K562 (cell line): ENCODE data around the gene SLC25A45. TPM values are rescaled to one million over a fixed set of nuclear protein-coding genes. Genes with fewer than 3 reads are reported as not detected.

ENCODE experiments used
- BRD9 ChIP-seq: fragments of 450-650 bp; IDR thresholded peaks from 2 replicates; pipeline ENCODE4 v1.6.1; 2018; ENCODE audit warnings: low read depth; ENCODE audit not compliant: partially characterized antibody
- CBFB ChIP-seq: sonication (generic); formaldehyde crosslinking; IDR thresholded peaks from 2 replicates; pipeline ENCODE4 v1.4.0; 2020; ENCODE audit warnings: mild to moderate bottlenecking, missing genetic modification reagents
- EHMT2 ChIP-seq: fragments of 450-650 bp; IDR thresholded peaks from 2 replicates; pipeline ENCODE4 v1.6.1; 2018; ENCODE audit warnings: antibody characterized with exemption
- ERF ChIP-seq: fragments of 450-650 bp; formaldehyde crosslinking; IDR thresholded peaks from 2 replicates; pipeline ENCODE4 v1.4.0; 2020; ENCODE audit warnings: mild to moderate bottlenecking, mixed read lengths
- ESRRA ChIP-seq: fragments of 450-650 bp; IDR thresholded peaks from 2 replicates; pipeline ENCODE4 v1.6.1; 2014; ENCODE audit warnings: low read depth, mild to moderate bottlenecking, moderate library complexity, borderline replicate concordance
- GABPA ChIP-seq: fragments of 200-800 bp; sonication (Bioruptor generic); conservative IDR thresholded peaks from 2 replicates; pipeline ENCODE4 v1.6.1; 2016; ENCODE audit warnings: low read depth, missing genetic modification characterization, missing compliant biosample characterization
- GTF2F1 ChIP-seq: IDR thresholded peaks from 2 replicates; pipeline ENCODE4 v1.6.1; 2011; ENCODE audit warnings: low read depth, low read length, improper control_type of control experiment
- HLTF ChIP-seq: fragments of 450-650 bp; IDR thresholded peaks from 2 replicates; pipeline ENCODE4 v1.6.1; 2016
- HMG20B ChIP-seq: fragments of 250-450 bp; sonication (Bioruptor Pico); IDR thresholded peaks from 2 replicates; pipeline ENCODE4 v1.5.0; 2021; ENCODE audit warnings: mild to moderate bottlenecking
- HNRNPK ChIP-seq: fragments of 200-400 bp; formaldehyde crosslinking; IDR thresholded peaks from one replicate; pipeline ENCODE4 v1.6.1; 2018; ENCODE audit warnings: mild to moderate bottlenecking, low read depth, low read length; ENCODE audit not compliant: poor library complexity, severe bottlenecking
- IFI16 ChIP-seq: fragments of 250-450 bp; sonication (Bioruptor Pico); IDR thresholded peaks from 2 replicates; pipeline ENCODE4 v2.1.2; 2022; ENCODE audit warnings: mild to moderate bottlenecking, inconsistent platforms
- KDM5B ChIP-seq: fragments of 200-600 bp; sonication (generic); IDR thresholded peaks from 2 replicates; pipeline ENCODE4 v1.6.1; 2012; ENCODE audit warnings: low read depth, mild to moderate bottlenecking, moderate library complexity, low read length, control low read depth, inconsistent platforms; ENCODE audit not compliant: insufficient replicate concordance
- LEF1 ChIP-seq: fragments of 450-650 bp; IDR thresholded peaks from 2 replicates; pipeline ENCODE4 v1.6.1; 2016; ENCODE audit warnings: mild to moderate bottlenecking
- MEF2D ChIP-seq: conservative IDR thresholded peaks from 2 replicates; pipeline ENCODE4 v1.6.1; 2016; ENCODE audit warnings: low read depth, missing genetic modification characterization, missing compliant biosample characterization
- NCOR1 ChIP-seq: fragments of 450-650 bp; IDR thresholded peaks from 2 replicates; pipeline ENCODE4 v1.6.1; 2016; ENCODE audit warnings: mild to moderate bottlenecking, moderate library complexity
- NFXL1 ChIP-seq: fragments of 450-650 bp; formaldehyde crosslinking; IDR thresholded peaks from 2 replicates; pipeline ENCODE4 v1.4.0; 2021; ENCODE audit warnings: mild to moderate bottlenecking
- NFYB ChIP-seq: IDR thresholded peaks from 2 replicates; pipeline ENCODE4 v1.6.1; 2011; ENCODE audit warnings: mild to moderate bottlenecking, moderate library complexity; ENCODE audit not compliant: insufficient read length; ENCODE audit errors: extremely low read depth
- PTTG1 ChIP-seq: fragments of 450-650 bp; IDR thresholded peaks from 2 replicates; pipeline ENCODE4 v1.6.1; 2016; ENCODE audit warnings: low read depth, mild to moderate bottlenecking, missing genetic modification characterization, missing compliant biosample characterization
- TARDBP ChIP-seq: fragments of 450-650 bp; IDR thresholded peaks from 2 replicates; pipeline ENCODE4 v1.6.1; 2016
- TCF7L2 ChIP-seq: fragments of 150-350 bp; IDR thresholded peaks from 2 replicates; pipeline ENCODE4 v1.6.1; 2016; ENCODE audit warnings: low read depth, mild to moderate bottlenecking, low read length, moderate library complexity
- ZNF408 ChIP-seq: fragments of 250-450 bp; sonication (Bioruptor Pico); IDR thresholded peaks from 2 replicates; pipeline ENCODE4 v1.4.0; 2020; ENCODE audit warnings: low read depth, mild to moderate bottlenecking, moderate library complexity
- ZNF699 ChIP-seq: fragments of 250-450 bp; sonication (Bioruptor Pico); IDR thresholded peaks from 2 replicates; pipeline ENCODE4 v1.8.0; 2021; ENCODE audit warnings: mild to moderate bottlenecking, moderate library complexity; ENCODE audit not compliant: insufficient replicate concordance
- ZNF717 ChIP-seq: fragments of 250-450 bp; sonication (Bioruptor Pico); IDR thresholded peaks from 2 replicates; pipeline ENCODE4 v1.5.0; 2021
- polyA plus RNA-seq, 8 experiments: library from polyadenylated mRNA; depleted of rRNA in 4 of 8; stranded (reverse) in 5 of 8; unstranded in 3 of 8; fragments of >200 nt; fragmentation: Nextera tagmentation in 2 of 8; fragmentation: Illumina TruSeq in 1 of 8; extraction: Ambion mirVana in 2 of 8; extraction: Trizol in 1 of 8; gene quantifications; 2 replicates each; pipeline versions ENCODE4 v1.2.1 to v1.2.3, GENCODE V29; 2011 to 2014; ENCODE audit warnings: inconsistent platforms in 1 of 8, missing spikeins in 1 of 8
- total RNA-seq, 7 experiments: library from RNA; depleted of rRNA in 6 of 7; stranded (reverse); fragments of >200 nt in 6 of 7; fragmentation: Illumina TruSeq in 2 of 7; extraction: Trizol in 2 of 7; gene quantifications; 2 replicates each; pipeline versions ENCODE4 v1.2.1 to v1.2.3, GENCODE V29; 2011 to 2021; ENCODE audit warnings: low replicate concordance in 1 of 7
- TF ChIP-seq, protein P1 (sequence below): fragments of 200-800 bp; sonication (Bioruptor generic); IDR thresholded peaks from 2 replicates; pipeline ENCODE4 v1.6.1; 2017; ENCODE audit warnings: missing genetic modification characterization, missing compliant biosample characterization
- TF ChIP-seq, protein P2 (sequence below), 3 experiments: IDR thresholded peaks in 2 of 3; conservative IDR thresholded peaks in 1 of 3; 2 replicates each; pipeline ENCODE4 v1.5.1; 2011 to 2012; ENCODE audit warnings: low read length in 3 of 3, mild to moderate bottlenecking in 3 of 3, control low read depth in 2 of 3, improper control_type of control experiment in 1 of 3, inconsistent platforms in 1 of 3, low read depth in 1 of 3, mixed read lengths in 1 of 3, moderate library complexity in 1 of 3; ENCODE audit not compliant: insufficient read depth in 2 of 3
- TF ChIP-seq, protein P3 (sequence below): sonication (generic); formaldehyde crosslinking; IDR thresholded peaks from 2 replicates; pipeline ENCODE4 v1.8.0; 2022; ENCODE audit warnings: mild to moderate bottlenecking, missing genetic modification reagents, borderline replicate concordance

SLC25A45 gene
- total and polyA plus RNA-seq, 9 of the 15 experiments (the other 6 are each of a cell fraction or from before 2014, with no cell fraction given): 0.15 to 2.3 (median 0.68) TPM

DNA sequence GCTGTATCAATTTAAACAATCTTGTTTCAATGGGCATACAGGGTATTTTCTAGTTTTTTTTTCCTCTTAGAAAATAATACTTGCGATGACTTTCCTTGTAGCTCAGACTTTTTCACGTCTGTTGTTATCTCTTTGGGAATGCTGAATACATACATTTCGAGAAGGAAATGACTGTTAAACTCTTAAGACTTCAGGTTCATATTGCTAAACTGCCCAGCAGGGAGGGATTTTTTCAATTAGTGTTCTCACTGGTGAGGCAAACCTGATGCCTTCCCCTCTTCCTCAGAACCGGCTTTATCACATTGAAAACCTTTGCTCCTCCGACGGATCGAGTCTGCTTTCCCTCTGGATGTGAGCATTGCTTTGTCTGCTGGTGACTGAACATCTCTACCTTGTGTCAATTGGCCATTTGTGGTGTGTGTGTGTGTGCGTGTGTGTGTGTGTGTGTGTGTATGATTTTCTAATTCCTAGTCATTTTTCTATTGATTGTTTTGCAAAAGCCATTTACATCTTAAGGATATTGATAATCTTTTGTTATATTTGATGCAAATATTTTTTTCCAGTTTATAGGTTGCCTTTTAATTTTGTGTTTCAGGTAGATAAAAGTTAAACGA lies 46.7 kb upstream of the SLC25A45 start (continued):
- no peak for TF ChIP-seq ZNF408
- TF ChIP-seq LEF1: no peak
- no peak for TF ChIP-seq ESRRA
- peak; percentile 32 for TF ChIP-seq KDM5B
- peak; percentile 92 for TF ChIP-seq HLTF
- no peak for TF ChIP-seq GTF2F1
- TF ChIP-seq, protein P1, sequence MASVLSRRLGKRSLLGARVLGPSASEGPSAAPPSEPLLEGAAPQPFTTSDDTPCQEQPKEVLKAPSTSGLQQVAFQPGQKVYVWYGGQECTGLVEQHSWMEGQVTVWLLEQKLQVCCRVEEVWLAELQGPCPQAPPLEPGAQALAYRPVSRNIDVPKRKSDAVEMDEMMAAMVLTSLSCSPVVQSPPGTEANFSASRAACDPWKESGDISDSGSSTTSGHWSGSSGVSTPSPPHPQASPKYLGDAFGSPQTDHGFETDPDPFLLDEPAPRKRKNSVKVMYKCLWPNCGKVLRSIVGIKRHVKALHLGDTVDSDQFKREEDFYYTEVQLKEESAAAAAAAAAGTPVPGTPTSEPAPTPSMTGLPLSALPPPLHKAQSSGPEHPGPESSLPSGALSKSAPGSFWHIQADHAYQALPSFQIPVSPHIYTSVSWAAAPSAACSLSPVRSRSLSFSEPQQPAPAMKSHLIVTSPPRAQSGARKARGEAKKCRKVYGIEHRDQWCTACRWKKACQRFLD (CRISPR knock-in tag): no peak
- TF ChIP-seq, protein P2, sequence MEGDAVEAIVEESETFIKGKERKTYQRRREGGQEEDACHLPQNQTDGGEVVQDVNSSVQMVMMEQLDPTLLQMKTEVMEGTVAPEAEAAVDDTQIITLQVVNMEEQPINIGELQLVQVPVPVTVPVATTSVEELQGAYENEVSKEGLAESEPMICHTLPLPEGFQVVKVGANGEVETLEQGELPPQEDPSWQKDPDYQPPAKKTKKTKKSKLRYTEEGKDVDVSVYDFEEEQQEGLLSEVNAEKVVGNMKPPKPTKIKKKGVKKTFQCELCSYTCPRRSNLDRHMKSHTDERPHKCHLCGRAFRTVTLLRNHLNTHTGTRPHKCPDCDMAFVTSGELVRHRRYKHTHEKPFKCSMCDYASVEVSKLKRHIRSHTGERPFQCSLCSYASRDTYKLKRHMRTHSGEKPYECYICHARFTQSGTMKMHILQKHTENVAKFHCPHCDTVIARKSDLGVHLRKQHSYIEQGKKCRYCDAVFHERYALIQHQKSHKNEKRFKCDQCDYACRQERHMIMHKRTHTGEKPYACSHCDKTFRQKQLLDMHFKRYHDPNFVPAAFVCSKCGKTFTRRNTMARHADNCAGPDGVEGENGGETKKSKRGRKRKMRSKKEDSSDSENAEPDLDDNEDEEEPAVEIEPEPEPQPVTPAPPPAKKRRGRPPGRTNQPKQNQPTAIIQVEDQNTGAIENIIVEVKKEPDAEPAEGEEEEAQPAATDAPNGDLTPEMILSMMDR (IDR thresholded peaks at IDR 0.05 in 2 of 3, conservative IDR thresholded peaks at IDR 0.05 in 1 of 3; ENCODE audit: insufficient read depth in 2 of 3, low read depth in 1 of 3, low read length in 3 of 3): no peak
- TF ChIP-seq ZNF699 (CRISPR knock-in tag): no peak
- TF ChIP-seq PTTG1 (tag): no peak; the same call in 1 of the 2 replicates
- no peak for TF ChIP-seq CBFB (CRISPR knock-in tag)
- TF ChIP-seq GABPA (tag): no peak
- TF ChIP-seq NCOR1: peak; percentile 57
- no peak for TF ChIP-seq HMG20B (CRISPR knock-in tag)
- no peak for TF ChIP-seq NFXL1
- peak; percentile 34; the same call in 1 of the 2 replicates for TF ChIP-seq ERF (CRISPR knock-in tag)
- peak; percentile 58; the same call in 1 of the 2 replicates for TF ChIP-seq EHMT2
- TF ChIP-seq, protein P3, sequence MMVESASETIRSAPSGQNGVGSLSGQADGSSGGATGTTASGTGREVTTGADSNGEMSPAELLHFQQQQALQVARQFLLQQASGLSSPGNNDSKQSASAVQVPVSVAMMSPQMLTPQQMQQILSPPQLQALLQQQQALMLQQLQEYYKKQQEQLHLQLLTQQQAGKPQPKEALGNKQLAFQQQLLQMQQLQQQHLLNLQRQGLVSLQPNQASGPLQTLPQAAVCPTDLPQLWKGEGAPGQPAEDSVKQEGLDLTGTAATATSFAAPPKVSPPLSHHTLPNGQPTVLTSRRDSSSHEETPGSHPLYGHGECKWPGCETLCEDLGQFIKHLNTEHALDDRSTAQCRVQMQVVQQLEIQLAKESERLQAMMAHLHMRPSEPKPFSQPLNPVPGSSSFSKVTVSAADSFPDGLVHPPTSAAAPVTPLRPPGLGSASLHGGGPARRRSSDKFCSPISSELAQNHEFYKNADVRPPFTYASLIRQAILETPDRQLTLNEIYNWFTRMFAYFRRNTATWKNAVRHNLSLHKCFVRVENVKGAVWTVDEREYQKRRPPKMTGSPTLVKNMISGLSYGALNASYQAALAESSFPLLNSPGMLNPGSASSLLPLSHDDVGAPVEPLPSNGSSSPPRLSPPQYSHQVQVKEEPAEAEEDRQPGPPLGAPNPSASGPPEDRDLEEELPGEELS: no peak
- TF ChIP-seq ZNF717 (CRISPR knock-in tag): no peak
- peak; percentile 30 for TF ChIP-seq BRD9
- TF ChIP-seq TARDBP: 0 out of 2 replicates have a peak, but pooled peaks have one; percentile 32
- TF ChIP-seq NFYB: no peak
- TF ChIP-seq MEF2D: no peak
- no peak for TF ChIP-seq HNRNPK
- no peak for TF ChIP-seq TCF7L2
- TF ChIP-seq IFI16 (CRISPR knock-in tag): no peak
